K562 (cell line): ENCODE measurements around the gene SEC31A. TPM values are rescaled to one million over a fixed set of nuclear protein-coding genes. Genes with fewer than 3 reads are reported as not detected.

ENCODE experiments used
- EP400 ChIP-seq: fragments of 450-650 bp; IDR thresholded peaks from 2 replicates; pipeline ENCODE4 v1.6.1; 2017; ENCODE audit warnings: antibody characterized with exemption, mild to moderate bottlenecking, moderate library complexity
- KAT2B ChIP-seq: IDR thresholded peaks from one replicate; pipeline ENCODE4 v1.6.1; 2012; ENCODE audit warnings: low read depth, mild to moderate bottlenecking, control low read depth, inconsistent platforms, low read length, moderate library complexity
- MIER1 ChIP-seq: fragments of 450-650 bp; IDR thresholded peaks from 2 replicates; pipeline ENCODE4 v1.6.1; 2016; ENCODE audit warnings: antibody characterized with exemption, mild to moderate bottlenecking, low read depth
- MTA1 ChIP-seq: fragments of 450-650 bp; IDR thresholded peaks from 2 replicates; pipeline ENCODE4 v1.6.1; 2017; ENCODE audit warnings: borderline replicate concordance
- NCOR1 ChIP-seq: fragments of 450-650 bp; IDR thresholded peaks from 2 replicates; pipeline ENCODE4 v1.6.1; 2016; ENCODE audit warnings: mild to moderate bottlenecking, moderate library complexity
- NRF1 ChIP-seq, 2 experiments: fragments of 450-650 bp; IDR thresholded peaks in 1 of 2; conservative IDR thresholded peaks in 1 of 2; 2 replicates each; pipeline ENCODE4 v1.6.1; 2014; ENCODE audit warnings: mild to moderate bottlenecking in 2 of 2
- POLR2G ChIP-seq: fragments of 200-400 bp; formaldehyde crosslinking; IDR thresholded peaks from 2 replicates; pipeline ENCODE4 v1.6.1; 2017; ENCODE audit warnings: low read depth, mild to moderate bottlenecking, antibody characterized with exemption, low read length, moderate library complexity
- SNRNP70 ChIP-seq: fragments of 200-400 bp; formaldehyde crosslinking; optimal IDR thresholded peaks from 2 replicates; pipeline ENCODE3; 2017; ENCODE audit warnings: low read depth, low read length
- ZBED1 ChIP-seq: IDR thresholded peaks from 2 replicates; pipeline ENCODE4 v1.6.1; 2014
- ZNF174 ChIP-seq: fragments of 250-450 bp; sonication (Bioruptor Pico); IDR thresholded peaks from 2 replicates; pipeline ENCODE4 v1.4.0; 2020; ENCODE audit warnings: mild to moderate bottlenecking
- ZNF282 ChIP-seq: sonication (generic); formaldehyde crosslinking; IDR thresholded peaks from 2 replicates; pipeline ENCODE4 v1.8.1; 2023; ENCODE audit warnings: missing genetic modification reagents
- ZNF77 ChIP-seq: fragments of 250-450 bp; sonication (Bioruptor Pico); IDR thresholded peaks from 2 replicates; pipeline ENCODE4 v1.5.0; 2020
- polyA plus RNA-seq, 8 experiments: library from polyadenylated mRNA; depleted of rRNA in 4 of 8; stranded (reverse) in 5 of 8; unstranded in 3 of 8; fragments of >200 nt; fragmentation: Nextera tagmentation in 2 of 8; fragmentation: Illumina TruSeq in 1 of 8; extraction: Ambion mirVana in 2 of 8; extraction: Trizol in 1 of 8; gene quantifications; 2 replicates each; pipeline versions ENCODE4 v1.2.1 to v1.2.3, GENCODE V29; 2011 to 2014; ENCODE audit warnings: inconsistent platforms in 1 of 8, missing spikeins in 1 of 8
- total RNA-seq, 7 experiments: library from RNA; depleted of rRNA in 6 of 7; stranded (reverse); fragments of >200 nt in 6 of 7; fragmentation: Illumina TruSeq in 2 of 7; extraction: Trizol in 2 of 7; gene quantifications; 2 replicates each; pipeline versions ENCODE4 v1.2.1 to v1.2.3, GENCODE V29; 2011 to 2021; ENCODE audit warnings: low replicate concordance in 1 of 7
- TF ChIP-seq, protein P1 (sequence below): fragments of 250-450 bp; sonication (Bioruptor Pico); IDR thresholded peaks from 2 replicates; pipeline ENCODE4 v1.5.0; 2021; ENCODE audit warnings: mild to moderate bottlenecking, borderline replicate concordance
- TF ChIP-seq, protein P2 (sequence below): sonication (generic); formaldehyde crosslinking; IDR thresholded peaks from 2 replicates; pipeline ENCODE4 v1.8.0; 2022; ENCODE audit warnings: mild to moderate bottlenecking, low read depth, missing genetic modification reagents
- TF ChIP-seq, protein P3 (sequence below): fragments of 200-800 bp; sonication (Bioruptor generic); IDR thresholded peaks from 2 replicates; pipeline ENCODE4 v1.6.1; 2017; ENCODE audit warnings: missing genetic modification characterization, missing compliant biosample characterization
- TF ChIP-seq, protein P4 (sequence below): sonication (generic); formaldehyde crosslinking; IDR thresholded peaks from 2 replicates; pipeline ENCODE4 v1.8.1; 2023; ENCODE audit warnings: mild to moderate bottlenecking, missing genetic modification reagents
- TF ChIP-seq, protein P5 (sequence below), 2 experiments: fragments of 450-650 bp in 1 of 2; IDR thresholded peaks; 2 replicates each; pipeline ENCODE4 v1.6.1; 2011 to 2017; ENCODE audit warnings: low read depth in 2 of 2, antibody characterized with exemption in 1 of 2, borderline replicate concordance in 1 of 2, low read length in 1 of 2, mild to moderate bottlenecking in 1 of 2, mixed read lengths in 1 of 2; ENCODE audit not compliant: control insufficient read depth in 1 of 2

SEC31A gene
- total and polyA plus RNA-seq, 9 of the 15 experiments (the other 6 are each of a cell fraction or from before 2014, with no cell fraction given), result 78.9 to 241 (median 173) TPM

DNA sequence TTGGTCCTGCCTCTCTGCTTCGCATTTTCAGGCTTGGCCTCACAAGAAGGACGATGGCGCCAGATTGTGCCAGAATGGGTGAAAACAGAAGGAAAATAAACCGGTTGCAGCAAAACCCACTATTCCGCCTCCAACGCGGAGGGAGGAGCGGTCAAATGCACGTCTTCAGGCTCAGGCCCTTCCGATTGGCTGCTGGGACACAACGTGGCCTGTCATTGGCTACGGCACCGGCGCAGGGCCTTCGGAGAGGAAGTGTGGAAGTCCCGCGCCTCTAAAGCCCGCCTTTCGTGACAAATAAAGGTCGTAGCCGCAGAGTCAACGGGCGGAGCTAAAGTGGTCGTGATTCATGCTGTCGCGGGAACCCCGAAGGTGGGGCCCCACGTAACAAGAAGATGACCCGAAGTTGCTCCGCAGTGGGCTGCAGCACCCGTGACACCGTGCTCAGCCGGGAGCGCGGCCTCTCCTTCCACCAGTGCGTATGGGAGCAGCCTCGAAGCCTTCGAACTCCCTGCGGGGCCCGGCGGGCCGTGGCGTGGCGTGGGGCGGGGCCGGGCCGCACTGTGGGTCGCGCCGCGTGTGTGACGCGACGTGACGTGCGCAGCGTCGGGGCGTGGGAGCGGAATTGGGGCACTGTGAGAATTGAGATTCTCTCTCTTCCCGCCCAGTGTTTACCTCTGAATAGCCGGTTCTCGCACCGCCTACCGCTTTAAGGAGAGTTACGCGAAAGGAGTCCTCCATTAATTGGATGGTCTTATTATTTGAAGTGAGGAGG is 9.6 kb upstream of the SEC31A start, which contains the start of gene THAP9 (continued):
- TF ChIP-seq SNRNP70, result no peak
- no peak for TF ChIP-seq KAT2B
- peak; percentile 81; the same call in 1 of the 2 replicates for TF ChIP-seq ZNF282 (CRISPR knock-in tag)
- peak; percentile 98 for TF ChIP-seq POLR2G
- TF ChIP-seq ZBED1, result peak; percentile 33; the same call in 1 of the 2 replicates
- TF ChIP-seq ZNF174 (CRISPR knock-in tag), result no peak
- TF ChIP-seq MIER1, result 0 out of 2 replicates have a peak, but pooled peaks have one; percentile 10
- TF ChIP-seq, protein P1, sequence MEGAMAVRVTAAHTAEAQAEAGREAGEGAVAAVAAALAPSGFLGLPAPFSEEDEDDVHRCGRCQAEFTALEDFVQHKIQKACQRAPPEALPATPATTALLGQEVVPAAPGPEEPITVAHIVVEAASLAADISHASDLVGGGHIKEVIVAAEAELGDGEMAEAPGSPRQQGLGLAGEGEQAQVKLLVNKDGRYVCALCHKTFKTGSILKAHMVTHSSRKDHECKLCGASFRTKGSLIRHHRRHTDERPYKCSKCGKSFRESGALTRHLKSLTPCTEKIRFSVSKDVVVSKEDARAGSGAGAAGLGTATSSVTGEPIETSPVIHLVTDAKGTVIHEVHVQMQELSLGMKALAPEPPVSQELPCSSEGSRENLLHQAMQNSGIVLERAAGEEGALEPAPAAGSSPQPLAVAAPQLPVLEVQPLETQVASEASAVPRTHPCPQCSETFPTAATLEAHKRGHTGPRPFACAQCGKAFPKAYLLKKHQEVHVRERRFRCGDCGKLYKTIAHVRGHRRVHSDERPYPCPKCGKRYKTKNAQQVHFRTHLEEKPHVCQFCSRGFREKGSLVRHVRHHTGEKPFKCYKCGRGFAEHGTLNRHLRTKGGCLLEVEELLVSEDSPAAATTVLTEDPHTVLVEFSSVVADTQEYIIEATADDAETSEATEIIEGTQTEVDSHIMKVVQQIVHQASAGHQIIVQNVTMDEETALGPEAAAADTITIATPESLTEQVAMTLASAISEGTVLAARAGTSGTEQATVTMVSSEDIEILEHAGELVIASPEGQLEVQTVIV (CRISPR knock-in tag), result no peak
- no peak for TF ChIP-seq ZNF77 (CRISPR knock-in tag)
- peak; percentile 30 for TF ChIP-seq NCOR1
- TF ChIP-seq, protein P2, sequence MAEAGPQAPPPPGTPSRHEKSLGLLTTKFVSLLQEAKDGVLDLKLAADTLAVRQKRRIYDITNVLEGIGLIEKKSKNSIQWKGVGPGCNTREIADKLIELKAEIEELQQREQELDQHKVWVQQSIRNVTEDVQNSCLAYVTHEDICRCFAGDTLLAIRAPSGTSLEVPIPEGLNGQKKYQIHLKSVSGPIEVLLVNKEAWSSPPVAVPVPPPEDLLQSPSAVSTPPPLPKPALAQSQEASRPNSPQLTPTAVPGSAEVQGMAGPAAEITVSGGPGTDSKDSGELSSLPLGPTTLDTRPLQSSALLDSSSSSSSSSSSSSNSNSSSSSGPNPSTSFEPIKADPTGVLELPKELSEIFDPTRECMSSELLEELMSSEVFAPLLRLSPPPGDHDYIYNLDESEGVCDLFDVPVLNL (CRISPR knock-in tag), result peak; percentile 12
- TF ChIP-seq, protein P3, sequence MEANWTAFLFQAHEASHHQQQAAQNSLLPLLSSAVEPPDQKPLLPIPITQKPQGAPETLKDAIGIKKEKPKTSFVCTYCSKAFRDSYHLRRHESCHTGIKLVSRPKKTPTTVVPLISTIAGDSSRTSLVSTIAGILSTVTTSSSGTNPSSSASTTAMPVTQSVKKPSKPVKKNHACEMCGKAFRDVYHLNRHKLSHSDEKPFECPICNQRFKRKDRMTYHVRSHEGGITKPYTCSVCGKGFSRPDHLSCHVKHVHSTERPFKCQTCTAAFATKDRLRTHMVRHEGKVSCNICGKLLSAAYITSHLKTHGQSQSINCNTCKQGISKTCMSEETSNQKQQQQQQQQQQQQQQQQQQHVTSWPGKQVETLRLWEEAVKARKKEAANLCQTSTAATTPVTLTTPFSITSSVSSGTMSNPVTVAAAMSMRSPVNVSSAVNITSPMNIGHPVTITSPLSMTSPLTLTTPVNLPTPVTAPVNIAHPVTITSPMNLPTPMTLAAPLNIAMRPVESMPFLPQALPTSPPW (CRISPR knock-in tag), result peak; percentile 90
- peak; percentile 86 to 88 for TF ChIP-seq NRF1 (conservative IDR thresholded peaks at IDR 0.05 in 1 of 2, IDR thresholded peaks at IDR 0.05 in 1 of 2)
- TF ChIP-seq, protein P4, sequence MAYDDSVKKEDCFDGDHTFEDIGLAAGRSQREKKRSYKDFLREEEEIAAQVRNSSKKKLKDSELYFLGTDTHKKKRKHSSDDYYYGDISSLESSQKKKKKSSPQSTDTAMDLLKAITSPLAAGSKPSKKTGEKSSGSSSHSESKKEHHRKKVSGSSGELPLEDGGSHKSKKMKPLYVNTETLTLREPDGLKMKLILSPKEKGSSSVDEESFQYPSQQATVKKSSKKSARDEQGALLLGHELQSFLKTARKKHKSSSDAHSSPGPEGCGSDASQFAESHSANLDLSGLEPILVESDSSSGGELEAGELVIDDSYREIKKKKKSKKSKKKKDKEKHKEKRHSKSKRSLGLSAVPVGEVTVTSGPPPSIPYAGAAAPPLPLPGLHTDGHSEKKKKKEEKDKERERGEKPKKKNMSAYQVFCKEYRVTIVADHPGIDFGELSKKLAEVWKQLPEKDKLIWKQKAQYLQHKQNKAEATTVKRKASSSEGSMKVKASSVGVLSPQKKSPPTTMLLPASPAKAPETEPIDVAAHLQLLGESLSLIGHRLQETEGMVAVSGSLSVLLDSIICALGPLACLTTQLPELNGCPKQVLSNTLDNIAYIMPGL (CRISPR knock-in tag), result peak; percentile 64; the same call in 1 of the 2 replicates
- TF ChIP-seq, protein P5, sequence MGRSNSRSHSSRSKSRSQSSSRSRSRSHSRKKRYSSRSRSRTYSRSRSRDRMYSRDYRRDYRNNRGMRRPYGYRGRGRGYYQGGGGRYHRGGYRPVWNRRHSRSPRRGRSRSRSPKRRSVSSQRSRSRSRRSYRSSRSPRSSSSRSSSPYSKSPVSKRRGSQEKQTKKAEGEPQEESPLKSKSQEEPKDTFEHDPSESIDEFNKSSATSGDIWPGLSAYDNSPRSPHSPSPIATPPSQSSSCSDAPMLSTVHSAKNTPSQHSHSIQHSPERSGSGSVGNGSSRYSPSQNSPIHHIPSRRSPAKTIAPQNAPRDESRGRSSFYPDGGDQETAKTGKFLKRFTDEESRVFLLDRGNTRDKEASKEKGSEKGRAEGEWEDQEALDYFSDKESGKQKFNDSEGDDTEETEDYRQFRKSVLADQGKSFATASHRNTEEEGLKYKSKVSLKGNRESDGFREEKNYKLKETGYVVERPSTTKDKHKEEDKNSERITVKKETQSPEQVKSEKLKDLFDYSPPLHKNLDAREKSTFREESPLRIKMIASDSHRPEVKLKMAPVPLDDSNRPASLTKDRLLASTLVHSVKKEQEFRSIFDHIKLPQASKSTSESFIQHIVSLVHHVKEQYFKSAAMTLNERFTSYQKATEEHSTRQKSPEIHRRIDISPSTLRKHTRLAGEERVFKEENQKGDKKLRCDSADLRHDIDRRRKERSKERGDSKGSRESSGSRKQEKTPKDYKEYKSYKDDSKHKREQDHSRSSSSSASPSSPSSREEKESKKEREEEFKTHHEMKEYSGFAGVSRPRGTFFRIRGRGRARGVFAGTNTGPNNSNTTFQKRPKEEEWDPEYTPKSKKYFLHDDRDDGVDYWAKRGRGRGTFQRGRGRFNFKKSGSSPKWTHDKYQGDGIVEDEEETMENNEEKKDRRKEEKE (IDR thresholded peaks at IDR 0.05; ENCODE audit: borderline replicate concordance in 1 of 2, control insufficient read depth in 1 of 2, low read depth in 2 of 2, low read length in 1 of 2), result peak in 1 of 2 experiments; percentile 7; a peak in 1 of 4 replicates
- peak; percentile 80 for TF ChIP-seq MTA1
- peak; percentile 94 for TF ChIP-seq EP400
